Measurements from ENCODE around the gene TUT7.
"Not testable (repeated sequence)": the region's sequence is repeated elsewhere in the genome, so short reads cannot be mapped to it uniquely, and the experiment has no call there.

TUT7 gene

DNA sequence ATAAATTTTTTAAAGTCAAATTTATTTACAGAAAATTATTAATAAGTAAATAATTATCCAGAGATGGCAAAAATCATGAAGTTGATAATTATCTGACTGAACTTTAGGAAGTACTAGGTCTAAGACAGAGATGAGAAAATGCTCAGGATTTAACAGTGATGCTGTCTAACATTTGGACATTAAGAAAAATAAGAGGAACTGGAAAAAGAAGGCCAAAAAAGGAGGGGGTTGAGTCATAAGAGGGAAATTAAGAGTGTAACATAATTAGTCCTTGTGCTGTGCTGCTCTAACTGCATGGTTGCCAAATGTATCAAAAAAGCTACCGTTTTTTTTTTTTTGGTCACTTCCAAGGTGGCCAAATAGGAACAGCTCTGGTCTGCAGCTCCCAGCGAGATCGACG is 35.4 kb upstream of the TUT7 start:
- H3K4me1 ChIP-seq (ENCODE audit: control insufficient read depth, low read length): no peaks in the 10 kb centered on the region
- no peaks in the 10 kb centered on the region for H3K36me3 ChIP-seq (ENCODE audit: control insufficient read depth, low read length)
- no peaks in the 10 kb centered on the region for H3K79me2 ChIP-seq (ENCODE audit: control insufficient read depth, low read length)
- H3K4me2 ChIP-seq (ENCODE audit: low read length): no peak overlapping the region
- H3K4me3 ChIP-seq (ENCODE audit: low read length): no peak overlapping the region
- no peak overlapping the region for H3K27ac ChIP-seq (ENCODE audit: low read depth, low read length)
- H3K9me2 ChIP-seq (replicated peaks; ENCODE audit: control insufficient read depth, low read length): no peaks in the 10 kb centered on the region
- H3F3A ChIP-seq (ENCODE audit: control insufficient read depth, insufficient read depth): no peaks in the 10 kb centered on the region
- H3K27me3 ChIP-seq (ENCODE audit: control insufficient read depth, low read length): no peaks in the 10 kb centered on the region
- H4K20me1 ChIP-seq (ENCODE audit: control insufficient read depth, insufficient read depth, low read depth, low read length): no peaks in the 10 kb centered on the region
- H3K9me3 ChIP-seq (ENCODE audit: control insufficient read depth, insufficient read depth, low read length): peaks cover 3% of the 10 kb centered on the region; the same call in 1 of the 2 replicates
- TF ChIP-seq, protein P1, sequence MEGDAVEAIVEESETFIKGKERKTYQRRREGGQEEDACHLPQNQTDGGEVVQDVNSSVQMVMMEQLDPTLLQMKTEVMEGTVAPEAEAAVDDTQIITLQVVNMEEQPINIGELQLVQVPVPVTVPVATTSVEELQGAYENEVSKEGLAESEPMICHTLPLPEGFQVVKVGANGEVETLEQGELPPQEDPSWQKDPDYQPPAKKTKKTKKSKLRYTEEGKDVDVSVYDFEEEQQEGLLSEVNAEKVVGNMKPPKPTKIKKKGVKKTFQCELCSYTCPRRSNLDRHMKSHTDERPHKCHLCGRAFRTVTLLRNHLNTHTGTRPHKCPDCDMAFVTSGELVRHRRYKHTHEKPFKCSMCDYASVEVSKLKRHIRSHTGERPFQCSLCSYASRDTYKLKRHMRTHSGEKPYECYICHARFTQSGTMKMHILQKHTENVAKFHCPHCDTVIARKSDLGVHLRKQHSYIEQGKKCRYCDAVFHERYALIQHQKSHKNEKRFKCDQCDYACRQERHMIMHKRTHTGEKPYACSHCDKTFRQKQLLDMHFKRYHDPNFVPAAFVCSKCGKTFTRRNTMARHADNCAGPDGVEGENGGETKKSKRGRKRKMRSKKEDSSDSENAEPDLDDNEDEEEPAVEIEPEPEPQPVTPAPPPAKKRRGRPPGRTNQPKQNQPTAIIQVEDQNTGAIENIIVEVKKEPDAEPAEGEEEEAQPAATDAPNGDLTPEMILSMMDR (IDR thresholded peaks at IDR 0.05; ENCODE audit: low read depth, low read length, poor library complexity, severe bottlenecking): no peak
- TF ChIP-seq EZH2phosphoT487 (IDR thresholded peaks at IDR 0.05; ENCODE audit: borderline replicate concordance, low read length): no peak

DNA sequence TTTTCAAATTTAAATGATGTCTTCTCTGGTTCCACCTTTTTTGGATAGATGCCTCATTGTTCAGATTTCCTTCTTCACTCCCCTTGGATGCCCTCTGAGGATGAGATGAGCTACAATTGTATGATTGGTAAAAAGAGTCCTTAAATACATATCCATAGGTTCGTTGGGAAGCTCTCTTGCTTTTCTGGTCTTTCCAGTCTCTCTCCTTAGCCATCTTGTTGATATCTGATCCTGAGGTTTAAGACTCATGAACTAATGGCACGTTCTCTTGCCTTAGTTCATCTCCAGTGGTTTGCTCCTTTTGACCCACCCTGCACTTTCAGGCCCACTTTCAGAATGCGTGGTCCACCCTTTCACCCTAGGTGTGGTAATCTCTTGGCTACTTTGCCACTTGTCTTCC is 33.2 kb upstream of the TUT7 start:
- Histone ChIP-seq H3K4me1 (ENCODE audit: control insufficient read depth, low read length) (no peaks in the 10 kb centered on the region), H3K4me2 (ENCODE audit: low read length) (no peak overlapping the region), H3K27ac (ENCODE audit: low read depth, low read length) (no peak overlapping the region), H3K36me3 (ENCODE audit: control insufficient read depth, low read length) (no peaks in the 10 kb centered on the region), H3K9me3 (ENCODE audit: control insufficient read depth, insufficient read depth, low read length) (peaks cover 3% of the 10 kb centered on the region; the same call in 1 of the 2 replicates), H3K27me3 (ENCODE audit: control insufficient read depth, low read length) (no peaks in the 10 kb centered on the region), H4K20me1 (ENCODE audit: control insufficient read depth, insufficient read depth, low read depth, low read length) (no peaks in the 10 kb centered on the region), H3F3A (ENCODE audit: control insufficient read depth, insufficient read depth) (no peaks in the 10 kb centered on the region), H3K79me2 (ENCODE audit: control insufficient read depth, low read length) (no peaks in the 10 kb centered on the region), H3K4me3 (ENCODE audit: low read length) (no peak overlapping the region), H3K9me2 (replicated peaks; ENCODE audit: control insufficient read depth, low read length) (no peaks in the 10 kb centered on the region)
- TF ChIP-seq, protein P1 (IDR thresholded peaks at IDR 0.05; ENCODE audit: low read depth, low read length, poor library complexity, severe bottlenecking): no peak
- TF ChIP-seq EZH2phosphoT487 (IDR thresholded peaks at IDR 0.05; ENCODE audit: borderline replicate concordance, low read length): no peak

DNA sequence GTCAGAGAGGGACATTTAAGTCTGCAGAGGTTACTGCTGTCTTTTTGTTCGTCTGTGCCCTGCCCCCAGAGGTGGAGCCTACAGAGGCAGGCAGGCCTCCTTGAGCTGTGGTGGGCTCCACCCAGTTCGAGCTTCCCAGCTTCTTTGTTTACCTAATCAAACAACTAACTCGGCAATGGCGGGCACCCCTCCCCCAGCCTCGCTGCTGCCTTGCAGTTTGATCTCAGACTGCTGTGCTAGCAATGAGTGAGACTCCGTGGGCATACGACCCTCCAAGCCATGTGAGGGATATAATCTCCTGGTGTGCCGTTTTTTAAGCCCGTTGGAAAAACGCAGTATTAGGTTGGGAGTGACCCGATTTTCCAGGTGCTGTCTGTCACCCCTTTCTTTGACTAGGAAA is 28.8 kb upstream of the TUT7 start:
- not testable (repeated sequence) for H4K20me1 ChIP-seq (ENCODE audit: control insufficient read depth, insufficient read depth, low read depth, low read length); H3K4me3 ChIP-seq (ENCODE audit: low read length); H3K27ac ChIP-seq (ENCODE audit: low read depth, low read length); H3K9me3 ChIP-seq (ENCODE audit: control insufficient read depth, insufficient read depth, low read length); H3K27me3 ChIP-seq (ENCODE audit: control insufficient read depth, low read length); H3K79me2 ChIP-seq (ENCODE audit: control insufficient read depth, low read length); H3K9me2 ChIP-seq (replicated peaks; ENCODE audit: control insufficient read depth, low read length); H3K36me3 ChIP-seq (ENCODE audit: control insufficient read depth, low read length); H3K4me1 ChIP-seq (ENCODE audit: control insufficient read depth, low read length); H3K4me2 ChIP-seq (ENCODE audit: low read length); H3F3A ChIP-seq (ENCODE audit: control insufficient read depth, insufficient read depth)

DNA sequence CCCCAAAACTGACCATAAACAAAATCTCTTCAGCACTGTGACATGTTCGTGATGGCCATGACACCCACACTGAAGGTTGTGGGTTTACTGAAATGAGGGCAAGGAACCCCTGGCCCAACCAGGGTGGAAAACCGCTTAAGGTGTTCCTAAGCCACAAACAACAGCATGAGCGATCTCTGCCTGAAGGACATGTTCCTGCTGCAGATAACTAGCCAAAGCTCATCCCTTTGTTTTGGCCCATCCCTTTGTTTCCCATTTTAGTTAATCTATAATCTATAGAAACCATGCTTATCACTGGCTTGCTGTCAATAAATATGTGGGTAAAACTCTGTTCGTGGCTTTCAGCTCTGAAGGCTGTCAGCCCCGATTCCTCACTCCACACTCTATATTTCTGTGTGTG is 21.8 kb upstream of the TUT7 start:
- Histone ChIP-seq H3K27me3 (ENCODE audit: control insufficient read depth, low read length) (no peaks in the 10 kb centered on the region), H3K4me1 (ENCODE audit: control insufficient read depth, low read length) (no peaks in the 10 kb centered on the region), H3K4me2 (ENCODE audit: low read length) (no peak overlapping the region), H4K20me1 (ENCODE audit: control insufficient read depth, insufficient read depth, low read depth, low read length) (no peaks in the 10 kb centered on the region), H3K27ac (ENCODE audit: low read depth, low read length) (no peak overlapping the region), H3K36me3 (ENCODE audit: control insufficient read depth, low read length) (no peaks in the 10 kb centered on the region), H3K9me3 (ENCODE audit: control insufficient read depth, insufficient read depth, low read length) (peaks cover 4% of the 10 kb centered on the region), H3F3A (ENCODE audit: control insufficient read depth, insufficient read depth) (no peaks in the 10 kb centered on the region), H3K79me2 (ENCODE audit: control insufficient read depth, low read length) (no peaks in the 10 kb centered on the region), H3K4me3 (ENCODE audit: low read length) (no peak overlapping the region), H3K9me2 (replicated peaks; ENCODE audit: control insufficient read depth, low read length) (no peaks in the 10 kb centered on the region)
- no peak for TF ChIP-seq EZH2phosphoT487 (IDR thresholded peaks at IDR 0.05; ENCODE audit: borderline replicate concordance, low read length)
- TF ChIP-seq, protein P1 (IDR thresholded peaks at IDR 0.05; ENCODE audit: low read depth, low read length, poor library complexity, severe bottlenecking): no peak
